ENCODE results near the gene EDN1. TPM values are rescaled to one million over a fixed set of nuclear protein-coding genes. Genes with fewer than 3 reads are reported as not detected.

The EDN1 gene
- total RNA-seq, 4 donors from 2014 or later = 3.6 to 23.2 (median 14.2) TPM

DNA sequence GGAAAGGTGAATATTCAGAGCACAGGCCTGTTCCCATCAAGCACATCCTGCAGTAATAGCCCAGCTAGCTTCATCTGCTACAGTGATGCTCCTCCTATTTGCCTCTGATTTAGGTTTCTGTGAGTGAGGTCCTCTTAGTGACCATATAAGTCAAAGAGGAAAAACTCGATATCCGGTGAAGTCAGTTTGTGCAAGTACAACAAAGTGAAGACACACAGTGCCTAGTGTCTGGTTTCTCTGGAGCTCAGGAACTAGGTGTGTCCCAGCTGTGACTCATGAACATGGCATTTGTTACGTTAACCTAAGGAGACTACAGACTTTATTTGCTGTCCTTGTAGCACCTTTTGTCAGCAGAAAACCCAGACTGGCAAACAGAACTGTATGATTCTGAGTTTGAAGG, 33.9 kb downstream of the EDN1 start:
- Histone ChIP-seq H3K27ac (peak overlapping the region; percentile 64 to 74 (median 67)), H3K4me1 (peaks cover 0 to 11% (median 2%) of the 10 kb centered on the region in 4 donors), H3K36me3 (no peaks in the 10 kb centered on the region), H3K4me3 (no peak overlapping the region), H3K9me3 (no peaks in the 10 kb centered on the region), H3K27me3 (no peaks in the 10 kb centered on the region)
- intact Hi-C loops (cut with DNase I; ENCODE audit: low total_unique reads) (no loop called here), in situ Hi-C loops (cut with MboI; ENCODE audit: low pct_ligation_motif_present in 1 of 4, low pct_unique_long_range_greater_than_20kb in 1 of 4, low sequenced_read_pairs in 3 of 4) (loop anchor here in 1 of 4 donors (25.0 kb wide), 1 partner anchor 263 kb away; no protein-coding TSS in a partner anchor)
- TF ChIP-seq POLR2AphosphoS5 (IDR thresholded peaks at IDR 0.05) (peak in 2 of 3 donors; percentile 40 to 73), POLR2A (IDR thresholded peaks at IDR 0.05) (no peak), EP300 (IDR thresholded peaks at IDR 0.05; ENCODE audit: low read depth) (peak; percentile 34)
- TF ChIP-seq, protein P1, sequence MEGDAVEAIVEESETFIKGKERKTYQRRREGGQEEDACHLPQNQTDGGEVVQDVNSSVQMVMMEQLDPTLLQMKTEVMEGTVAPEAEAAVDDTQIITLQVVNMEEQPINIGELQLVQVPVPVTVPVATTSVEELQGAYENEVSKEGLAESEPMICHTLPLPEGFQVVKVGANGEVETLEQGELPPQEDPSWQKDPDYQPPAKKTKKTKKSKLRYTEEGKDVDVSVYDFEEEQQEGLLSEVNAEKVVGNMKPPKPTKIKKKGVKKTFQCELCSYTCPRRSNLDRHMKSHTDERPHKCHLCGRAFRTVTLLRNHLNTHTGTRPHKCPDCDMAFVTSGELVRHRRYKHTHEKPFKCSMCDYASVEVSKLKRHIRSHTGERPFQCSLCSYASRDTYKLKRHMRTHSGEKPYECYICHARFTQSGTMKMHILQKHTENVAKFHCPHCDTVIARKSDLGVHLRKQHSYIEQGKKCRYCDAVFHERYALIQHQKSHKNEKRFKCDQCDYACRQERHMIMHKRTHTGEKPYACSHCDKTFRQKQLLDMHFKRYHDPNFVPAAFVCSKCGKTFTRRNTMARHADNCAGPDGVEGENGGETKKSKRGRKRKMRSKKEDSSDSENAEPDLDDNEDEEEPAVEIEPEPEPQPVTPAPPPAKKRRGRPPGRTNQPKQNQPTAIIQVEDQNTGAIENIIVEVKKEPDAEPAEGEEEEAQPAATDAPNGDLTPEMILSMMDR (IDR thresholded peaks at IDR 0.05) = no peak
- peak; percentile 65 for DNase-seq
- WGBS, 2 donors (ENCODE audit: low coverage in 1 of 2) = 38 to 49% methylated on average over 3 of the region's 3 CpGs

DNA sequence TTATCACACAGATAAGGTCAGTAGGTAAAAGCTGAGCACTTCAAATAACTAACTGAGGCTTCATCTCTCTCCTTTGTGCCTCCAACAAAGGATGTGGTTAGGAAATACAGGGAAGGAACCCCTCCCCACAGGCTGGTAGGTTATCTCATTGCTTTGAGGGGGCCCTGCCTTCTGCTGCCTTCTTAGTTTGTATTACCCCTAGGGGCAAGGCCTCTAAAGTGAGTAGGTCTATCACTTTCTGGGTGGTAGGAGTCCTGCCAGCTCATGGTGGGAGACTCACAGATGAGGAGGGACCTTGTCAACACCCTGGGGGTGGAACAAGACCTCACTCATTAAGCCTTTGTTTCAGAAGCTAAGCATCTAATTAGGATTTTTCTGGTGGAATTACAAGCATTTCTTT, 34.6 kb downstream of the EDN1 start:
- in situ Hi-C loops (cut with MboI; ENCODE audit: low pct_ligation_motif_present in 1 of 4, low pct_unique_long_range_greater_than_20kb in 1 of 4, low sequenced_read_pairs in 3 of 4) (loop anchor here in 1 of 4 donors (25.0 kb wide), 1 partner anchor 263 kb away; no protein-coding TSS in a partner anchor), intact Hi-C loops (cut with DNase I; ENCODE audit: low total_unique reads) (no loop called here)
- no peaks in the 10 kb centered on the region for H3K9me3 ChIP-seq
- H3K27ac ChIP-seq = peak overlapping the region; percentile 64 to 74 (median 67)
- no peaks in the 10 kb centered on the region for H3K36me3 ChIP-seq
- peaks cover 0 to 11% (median 2%) of the 10 kb centered on the region in 4 donors for H3K4me1 ChIP-seq
- no peaks in the 10 kb centered on the region for H3K27me3 ChIP-seq
- DNase-seq = no peak
- TF ChIP-seq POLR2AphosphoS5 (IDR thresholded peaks at IDR 0.05) (no peak), POLR2A (IDR thresholded peaks at IDR 0.05) (no peak), EP300 (IDR thresholded peaks at IDR 0.05; ENCODE audit: low read depth) (no peak)
- TF ChIP-seq, protein P1 (IDR thresholded peaks at IDR 0.05) = no peak
- H3K4me3 ChIP-seq = no peak overlapping the region

DNA sequence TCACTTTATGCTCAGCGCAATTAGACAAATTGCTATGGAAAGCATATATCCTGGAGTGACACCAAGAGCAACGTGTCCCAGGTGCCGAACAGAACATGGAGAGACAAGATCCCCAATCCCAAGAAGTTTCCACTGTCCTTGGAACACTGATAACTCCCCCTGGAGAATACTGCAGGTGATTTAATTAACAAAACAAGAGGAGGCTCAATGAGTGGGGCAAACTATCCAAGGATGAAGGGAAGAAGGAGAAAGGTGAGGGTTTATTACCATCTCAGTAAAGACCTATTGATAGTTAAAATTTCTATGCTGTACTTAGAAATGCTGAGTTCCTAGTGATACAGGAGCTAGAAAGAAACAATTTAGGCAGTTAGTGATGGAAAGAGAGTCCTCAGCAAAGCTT, 35.7 kb downstream of the EDN1 start:
- no peaks in the 10 kb centered on the region for H3K27me3 ChIP-seq
- H3K4me1 ChIP-seq = peaks cover 0 to 11% (median 2%) of the 10 kb centered on the region in 4 donors
- DNase-seq = no peak
- no peaks in the 10 kb centered on the region for H3K9me3 ChIP-seq
- in situ Hi-C loops (cut with MboI; ENCODE audit: low pct_ligation_motif_present in 1 of 4, low pct_unique_long_range_greater_than_20kb in 1 of 4, low sequenced_read_pairs in 3 of 4) (no loop called here), intact Hi-C loops (cut with DNase I; ENCODE audit: low total_unique reads) (no loop called here)
- H3K27ac ChIP-seq = no peak overlapping the region
- H3K4me3 ChIP-seq = no peak overlapping the region
- TF ChIP-seq POLR2A (IDR thresholded peaks at IDR 0.05) (no peak), EP300 (IDR thresholded peaks at IDR 0.05; ENCODE audit: low read depth) (no peak), POLR2AphosphoS5 (IDR thresholded peaks at IDR 0.05) (no peak)
- TF ChIP-seq, protein P1 (IDR thresholded peaks at IDR 0.05) = no peak
- 75 to 83% methylated on average over 3 of the region's 3 CpGs for WGBS, 2 donors (ENCODE audit: low coverage in 1 of 2)
- H3K36me3 ChIP-seq = no peaks in the 10 kb centered on the region

DNA sequence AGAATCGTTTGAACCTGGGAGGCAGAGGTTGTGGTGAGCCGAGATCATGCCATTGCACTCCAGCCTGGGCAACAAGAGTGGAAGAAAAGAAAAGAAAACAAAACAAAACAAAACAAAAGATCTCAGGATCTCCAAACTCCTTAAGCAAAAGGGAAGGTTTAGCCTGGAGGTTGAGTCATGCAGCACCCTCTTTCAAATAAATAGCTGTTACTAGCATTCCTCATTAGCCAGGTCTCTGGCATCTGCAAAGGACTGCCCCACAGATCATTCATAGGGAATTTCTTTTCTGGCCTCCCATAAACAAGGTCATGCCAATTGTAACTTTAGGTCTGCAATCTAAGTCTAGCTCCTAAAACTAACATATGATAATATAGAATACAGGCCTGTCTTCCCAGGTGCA, 37.2 kb downstream of the EDN1 start:
- no peaks in the 10 kb centered on the region for H3K36me3 ChIP-seq

More for the DNA sequence above, 37.2 kb downstream of the EDN1 start:
- DNase-seq = no peak
- H3K27me3 ChIP-seq = no peaks in the 10 kb centered on the region
- no peak overlapping the region for H3K4me3 ChIP-seq
- peaks cover 4 to 25% (median 12%) of the 10 kb centered on the region in 4 donors for H3K4me1 ChIP-seq
- intact Hi-C loops (cut with DNase I; ENCODE audit: low total_unique reads) = no loop called here
- no peak overlapping the region for H3K27ac ChIP-seq
- H3K9me3 ChIP-seq = no peaks in the 10 kb centered on the region
- 92% methylated on average over 2 of the region's 2 CpGs; no CpG with 5 or more reads in 1 of the 2 donors for WGBS, 2 donors (ENCODE audit: low coverage in 1 of 2)
- in situ Hi-C loops (cut with MboI; ENCODE audit: low pct_ligation_motif_present in 1 of 4, low pct_unique_long_range_greater_than_20kb in 1 of 4, low sequenced_read_pairs in 3 of 4) = no loop called here
- no peak for TF ChIP-seq POLR2A (IDR thresholded peaks at IDR 0.05)
- no peak for TF ChIP-seq EP300 (IDR thresholded peaks at IDR 0.05; ENCODE audit: low read depth)
- TF ChIP-seq, protein P1 (IDR thresholded peaks at IDR 0.05) = no peak
- TF ChIP-seq POLR2AphosphoS5 (IDR thresholded peaks at IDR 0.05) = no peak
